IPS-18c (cell line): ENCODE data around the gene TMEM95.
"Not testable (repeated sequence)": the region's sequence is repeated elsewhere in the genome, so short reads cannot be mapped to it uniquely, and the experiment has no call there.

Source experiments
- H3K4me3 ChIP-seq: 2 replicates; pipeline ENCODE4 v1.7.0; 2013; ENCODE audit warnings: low read depth, mild to moderate bottlenecking, low read length, moderate library complexity; ENCODE audit not compliant: insufficient read depth
- H3K9me3 ChIP-seq: one replicate; pipeline ENCODE4 v1.6.1; 2013; ENCODE audit warnings: mild to moderate bottlenecking, low read length, moderate library complexity; ENCODE audit not compliant: control insufficient read depth, insufficient read depth

The TMEM95 gene

GRCh38 chr17:7355573-7355972 is 617 bp downstream of the TMEM95 start:
- Histone ChIP-seq H3K9me3 (no peaks in the 10 kb centered on the region), H3K4me3 (no peak overlapping the region)

- peak overlapping the region; percentile 21; the same call in 1 of the 2 replicates for H3K4me3 ChIP-seq
Observed at GRCh38 chr17:7356072-7356549, 1.2 kb downstream of the TMEM95 start.

GRCh38 chr17:7356756-7357155 is 1.8 kb downstream of the TMEM95 start:
- Histone ChIP-seq H3K4me3 (no peak overlapping the region), H3K9me3 (no peaks in the 10 kb centered on the region)

More at GRCh38 chr17:7356072-7356549, 1.2 kb downstream of the TMEM95 start:
- no peaks in the 10 kb centered on the region for H3K9me3 ChIP-seq

GRCh38 chr17:7357381-7357780 is 2.4 kb downstream of the TMEM95 start:
- H3K4me3 ChIP-seq = no peak overlapping the region
- H3K9me3 ChIP-seq = no peaks in the 10 kb centered on the region

- H3K4me3 ChIP-seq = no peak overlapping the region
Observed at GRCh38 chr17:7361906-7362305, 7.0 kb downstream of the TMEM95 start.

GRCh38 chr17:7363311-7363710 is 8.4 kb downstream of the TMEM95 start:
- Histone ChIP-seq H3K4me3 (no peak overlapping the region), H3K9me3 (no peaks in the 10 kb centered on the region)

More at GRCh38 chr17:7361906-7362305, 7.0 kb downstream of the TMEM95 start:
- H3K9me3 ChIP-seq = no peaks in the 10 kb centered on the region

- not testable (repeated sequence) for H3K4me3 ChIP-seq, H3K9me3 ChIP-seq
Observed at GRCh38 chr17:7365963-7366362, 11.0 kb downstream of the TMEM95 start.

GRCh38 chr17:7367083-7367482 is 12.1 kb downstream of the TMEM95 start:
- no peaks in the 10 kb centered on the region for H3K9me3 ChIP-seq
- no peak overlapping the region for H3K4me3 ChIP-seq

- Histone ChIP-seq H3K4me3 (no peak overlapping the region), H3K9me3 (no peaks in the 10 kb centered on the region)
Observed at GRCh38 chr17:7367918-7368598, 13.1 kb downstream of the TMEM95 start.

- H3K4me3 ChIP-seq, H3K9me3 ChIP-seq: not testable (repeated sequence)
Observed at GRCh38 chr17:7368599-7368994, 13.6 kb downstream of the TMEM95 start.

- Histone ChIP-seq H3K4me3 (no peak overlapping the region), H3K9me3 (no peaks in the 10 kb centered on the region)
Observed at GRCh38 chr17:7369825-7370224, 14.9 kb downstream of the TMEM95 start.

GRCh38 chr17:7370853-7371252 is 15.9 kb downstream of the TMEM95 start:
- Histone ChIP-seq H3K4me3 (no peak overlapping the region), H3K9me3 (no peaks in the 10 kb centered on the region)

GRCh38 chr17:7374353-7374752 is 19.4 kb downstream of the TMEM95 start:
- H3K4me3 ChIP-seq = no peak overlapping the region

GRCh38 chr17:7379134-7379533 is 24.2 kb downstream of the TMEM95 start:
- Histone ChIP-seq H3K9me3 (peaks cover 4% of the 10 kb centered on the region), H3K4me3 (no peak overlapping the region)

More at GRCh38 chr17:7374353-7374752, 19.4 kb downstream of the TMEM95 start:
- H3K9me3 ChIP-seq = no peaks in the 10 kb centered on the region

- H3K9me3 ChIP-seq = peaks cover 5% of the 10 kb centered on the region
- peak overlapping the region; percentile 65; the same call in 1 of the 2 replicates for H3K4me3 ChIP-seq
Observed at GRCh38 chr17:7380321-7380720, 25.4 kb downstream of the TMEM95 start.

- Histone ChIP-seq H3K4me3 (peak within 1 kb of the TSS; percentile 65), H3K9me3 (peaks cover 5% of the 10 kb centered on the region)
Observed at GRCh38 chr17:7380855-7381683, 26.1 kb downstream of the TMEM95 start, which contains the start of gene TNK1. Gene TNK1 (plus strand): TSS chr17:7381089. CDS start chr17:7382927, 1,838 bp downstream.

- H3K9me3 ChIP-seq = peaks cover 5% of the 10 kb centered on the region
- no peak overlapping the region for H3K4me3 ChIP-seq
Observed at GRCh38 chr17:7382901-7383300, 27.9 kb downstream of the TMEM95 start.

- H3K9me3 ChIP-seq = peaks cover 5% of the 10 kb centered on the region
- H3K4me3 ChIP-seq = peak overlapping the region; percentile 55; the same call in 1 of the 2 replicates
Observed at GRCh38 chr17:7383371-7383741, 28.4 kb downstream of the TMEM95 start.
